Activated CD4-positive, alpha-beta T cell treated with anti-CD3 and anti-CD28 coated beads, Interleukin-2, amount 10 ng/mL, durations not matched to agents 24 days and 14 days (primary cell): ENCODE results near the gene RIMOC1. TPM values are rescaled to one million over a fixed set of nuclear protein-coding genes. Genes with fewer than 3 reads are reported as not detected.
"Not testable (repeated sequence)": the region's sequence is repeated elsewhere in the genome, so short reads cannot be mapped to it uniquely, and the experiment has no call there.

Experiments
- DNase-seq: peaks from one replicate; pipeline ENCODE4 v3.0.0; 2022
- H3K27ac Mint-ChIP-seq: one replicate; pipeline ENCODE4 v1.8.0; 2022; ENCODE audit warnings: mild to moderate bottlenecking, mixed read lengths
- H3K27me3 Mint-ChIP-seq: one replicate; pipeline ENCODE4 v1.8.0; 2022; ENCODE audit warnings: mixed read lengths
- H3K36me3 Mint-ChIP-seq: one replicate; pipeline ENCODE4 v1.8.0; 2022; ENCODE audit warnings: low read depth, mild to moderate bottlenecking, mixed read lengths
- H3K4me1 Mint-ChIP-seq: one replicate; pipeline ENCODE4 v1.8.0; 2021; ENCODE audit warnings: mixed read lengths
- H3K4me3 Mint-ChIP-seq: one replicate; pipeline ENCODE4 v1.8.0; 2022; ENCODE audit warnings: mild to moderate bottlenecking, moderate library complexity, mixed read lengths
- H3K9me3 Mint-ChIP-seq: one replicate; pipeline ENCODE4 v1.8.0; 2021; ENCODE audit warnings: mixed read lengths
- intact Hi-C: fragments of 100-400 bp; cut with micrococcal nuclease; formaldehyde crosslinking; loops from one replicate; pipeline ENCODE4 v1.15.1; 2023
- total RNA-seq: library from RNA; stranded (reverse); gene quantifications from 2 replicates; pipeline ENCODE4 v1.2.3, GENCODE V29; 2022

The RIMOC1 gene
- total RNA-seq, 1 donor from 2014 or later, result 29.6 TPM

DNA sequence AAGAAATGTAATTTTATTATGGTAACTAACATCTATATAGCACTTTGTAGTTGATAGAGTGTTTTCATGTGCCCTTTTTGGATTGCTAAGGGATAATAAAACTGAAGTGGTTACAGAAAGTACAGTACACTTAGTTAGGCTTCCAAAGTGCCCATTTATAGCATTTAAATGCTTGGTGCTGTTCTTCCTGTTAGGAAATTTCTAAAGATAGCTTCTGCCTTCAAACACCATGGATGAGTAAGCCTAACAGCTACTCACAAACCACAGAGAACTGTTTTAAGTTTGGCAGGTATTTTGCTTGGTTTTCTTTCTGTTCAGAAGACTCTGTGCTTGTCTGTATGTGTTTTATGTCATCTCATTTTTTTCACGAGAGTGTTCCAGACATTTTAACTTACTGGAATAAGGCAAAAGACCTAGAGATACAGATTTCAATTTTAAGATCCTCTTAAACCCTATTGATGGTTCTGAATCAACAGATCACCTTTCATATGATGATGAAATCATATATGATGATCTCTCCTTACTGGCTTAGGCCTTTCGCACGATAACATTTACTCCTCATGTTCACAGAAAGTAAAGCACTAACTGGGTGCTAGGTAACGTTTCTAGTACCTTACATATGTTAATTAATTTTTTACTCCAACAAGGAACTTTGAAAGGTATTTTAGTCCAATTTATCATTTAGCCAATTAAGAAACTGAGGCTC lies 4.4 kb downstream of the RIMOC1 start:
- H3K27me3 Mint-ChIP-seq, result peaks cover 3% of the 10 kb centered on the region
- no peak overlapping the region for H3K27ac Mint-ChIP-seq
- H3K4me1 Mint-ChIP-seq, result peaks cover 37% of the 10 kb centered on the region
- H3K9me3 Mint-ChIP-seq, result peaks cover 3% of the 10 kb centered on the region
- no peak overlapping the region for H3K4me3 Mint-ChIP-seq
- peaks cover 47% of the 10 kb centered on the region for H3K36me3 Mint-ChIP-seq
- DNase-seq, result no peak
- intact Hi-C loops, result loop anchor here (10.0 kb wide), 2 partner anchors 1074 to 1154 kb away; partner anchors contain the start of genes RPL37 and TTC33

GRCh38 chr5:41918105-41918504 lies 14.0 kb downstream of the RIMOC1 start:
- peaks cover 58% of the 10 kb centered on the region for H3K36me3 Mint-ChIP-seq

DNA sequence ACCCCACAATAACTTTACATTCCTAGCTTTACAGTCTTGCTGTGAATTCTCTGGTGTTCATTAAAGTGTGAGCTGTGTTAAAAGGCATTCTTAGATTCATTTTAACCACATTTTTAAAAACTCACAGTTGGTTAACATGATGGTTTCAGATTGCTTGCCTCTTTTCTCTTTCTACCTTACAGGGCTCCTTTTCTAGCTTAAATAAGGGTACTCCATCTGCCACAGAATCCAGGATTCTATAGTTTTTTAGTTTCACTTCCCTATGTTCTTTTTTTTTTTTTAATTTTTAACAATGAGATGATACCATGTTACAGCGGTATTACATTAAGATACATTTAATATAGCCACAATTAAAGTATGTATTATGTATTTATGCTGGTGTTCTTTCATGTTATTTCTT lies 17.0 kb downstream of the RIMOC1 start:
- no peaks in the 10 kb centered on the region for H3K9me3 Mint-ChIP-seq
- peaks cover 14% of the 10 kb centered on the region for H3K4me1 Mint-ChIP-seq
- intact Hi-C loops, result no loop called here
- DNase-seq, result no peak
- H3K4me3 Mint-ChIP-seq, result no peak overlapping the region
- no peak overlapping the region for H3K27ac Mint-ChIP-seq
- peaks cover 36% of the 10 kb centered on the region for H3K36me3 Mint-ChIP-seq
- H3K27me3 Mint-ChIP-seq, result no peaks in the 10 kb centered on the region

More at GRCh38 chr5:41918105-41918504, 14.0 kb downstream of the RIMOC1 start:
- no peaks in the 10 kb centered on the region for H3K9me3 Mint-ChIP-seq
- H3K4me1 Mint-ChIP-seq, result peaks cover 8% of the 10 kb centered on the region
- intact Hi-C loops, result no loop called here
- H3K27me3 Mint-ChIP-seq, result no peaks in the 10 kb centered on the region
- H3K4me3 Mint-ChIP-seq, result no peak overlapping the region
- no peak for DNase-seq
- H3K27ac Mint-ChIP-seq, result no peak overlapping the region

DNA sequence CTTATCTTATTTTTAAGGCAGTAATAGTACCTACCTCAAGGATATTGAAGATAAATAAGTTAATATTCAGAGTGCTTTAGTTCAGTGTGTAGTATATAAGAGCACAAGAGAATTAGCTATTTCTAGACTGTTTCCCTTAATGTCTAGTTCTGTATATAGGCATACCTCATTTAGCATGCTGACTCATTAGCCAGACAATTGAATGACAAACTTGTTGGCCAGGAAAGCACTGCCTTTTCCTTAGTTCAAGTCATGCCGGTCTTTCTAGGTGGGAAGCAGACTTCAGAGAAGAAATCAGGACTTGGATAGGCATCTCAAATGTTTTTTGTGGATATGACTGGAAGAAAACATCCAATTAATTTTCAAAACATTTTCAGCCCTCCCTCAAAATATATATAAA lies 17.7 kb downstream of the RIMOC1 start:
- H3K9me3 Mint-ChIP-seq, result no peaks in the 10 kb centered on the region
- H3K27ac Mint-ChIP-seq, result no peak overlapping the region
- H3K36me3 Mint-ChIP-seq, result peaks cover 35% of the 10 kb centered on the region
- peaks cover 16% of the 10 kb centered on the region for H3K4me1 Mint-ChIP-seq
- H3K4me3 Mint-ChIP-seq, result no peak overlapping the region
- no peaks in the 10 kb centered on the region for H3K27me3 Mint-ChIP-seq
- intact Hi-C loops, result no loop called here
- no peak for DNase-seq

DNA sequence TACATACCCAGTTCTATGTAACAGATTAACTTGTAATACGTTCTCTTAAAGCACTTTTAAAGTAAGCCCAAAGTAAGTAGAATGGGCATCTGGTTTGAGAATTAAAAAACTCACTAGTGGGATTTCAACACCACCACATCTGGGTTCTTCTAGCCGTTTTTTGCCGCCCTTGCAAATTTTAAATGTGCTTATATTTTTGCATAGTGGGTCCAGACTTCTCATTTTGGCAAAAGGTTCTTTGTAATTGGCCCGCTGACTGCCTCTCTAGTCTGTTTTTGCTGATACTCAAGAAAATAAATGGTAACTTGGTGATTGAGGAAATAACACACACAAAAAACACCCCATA lies 20.4 kb downstream of the RIMOC1 start:
- H3K27me3 Mint-ChIP-seq, result no peaks in the 10 kb centered on the region
- peak overlapping the region; percentile 98 for H3K27ac Mint-ChIP-seq
- no peak for DNase-seq
- no peaks in the 10 kb centered on the region for H3K9me3 Mint-ChIP-seq
- peaks cover 17% of the 10 kb centered on the region for H3K4me1 Mint-ChIP-seq
- peaks cover 17% of the 10 kb centered on the region for H3K36me3 Mint-ChIP-seq
- H3K4me3 Mint-ChIP-seq, result peak overlapping the region; percentile 92
- intact Hi-C loops, result no loop called here

GRCh38 chr5:41924872-41925554 lies 20.9 kb downstream of the RIMOC1 start, which contains the start of gene FBXO4:
TSS of gene FBXO4 (plus strand) at chr5:41925281. CDS start at chr5:41925310, 29 bp downstream.
- Mint-ChIP-seq H3K4me1 (peaks cover 17% of the 10 kb centered on the region), H3K9me3 (no peaks in the 10 kb centered on the region), H3K27ac (peak within 1 kb of the TSS; percentile 98), H3K4me3 (peak within 1 kb of the TSS; percentile 92), H3K36me3 (peaks cover 15% of the 10 kb centered on the region), H3K27me3 (no peaks in the 10 kb centered on the region)
- DNase-seq, result peak; percentile 97
- intact Hi-C loops, result loop anchor here (1.0 kb wide), 4 partner anchors 21 to 177 kb away; partner anchors contain the start of genes OXCT1 and RIMOC1

- Mint-ChIP-seq H3K27ac (peak overlapping the region; percentile 98), H3K9me3 (no peaks in the 10 kb centered on the region), H3K36me3 (peaks cover 13% of the 10 kb centered on the region), H3K4me1 (peaks cover 17% of the 10 kb centered on the region), H3K27me3 (no peaks in the 10 kb centered on the region), H3K4me3 (peak overlapping the region; percentile 92)
- intact Hi-C loops, result loop anchor here (1.0 kb wide), 4 partner anchors 21 to 177 kb away; partner anchors contain the start of genes OXCT1 and RIMOC1
- peak; percentile 76 for DNase-seq
Observed at GRCh38 chr5:41925555-41925951, 21.4 kb downstream of the RIMOC1 start.

DNA sequence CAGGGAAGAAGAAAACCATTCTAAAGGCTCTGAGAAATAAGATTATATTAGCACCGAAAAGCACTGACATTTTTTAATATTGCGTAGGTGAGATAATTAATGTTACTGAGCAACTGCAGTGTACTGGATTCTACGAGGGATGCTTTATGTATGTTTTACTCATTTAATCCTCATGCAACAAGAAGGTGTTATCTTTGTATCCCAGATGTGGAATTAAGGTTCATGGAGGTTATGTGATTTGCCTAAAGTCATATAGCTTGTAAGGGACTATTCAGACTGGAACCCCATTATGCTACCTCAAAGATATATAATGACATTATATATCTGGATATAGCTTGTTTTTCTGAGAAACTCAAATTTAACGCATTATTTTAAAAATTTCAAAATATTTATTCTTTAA lies 23.5 kb downstream of the RIMOC1 start:
- no peak for DNase-seq
- peaks cover 15% of the 10 kb centered on the region for H3K4me1 Mint-ChIP-seq
- peaks cover 24% of the 10 kb centered on the region for H3K36me3 Mint-ChIP-seq
- H3K27me3 Mint-ChIP-seq, result no peaks in the 10 kb centered on the region
- no peak overlapping the region for H3K4me3 Mint-ChIP-seq
- intact Hi-C loops, result no loop called here
- H3K9me3 Mint-ChIP-seq, result peaks cover 8% of the 10 kb centered on the region
- no peak overlapping the region for H3K27ac Mint-ChIP-seq

DNA sequence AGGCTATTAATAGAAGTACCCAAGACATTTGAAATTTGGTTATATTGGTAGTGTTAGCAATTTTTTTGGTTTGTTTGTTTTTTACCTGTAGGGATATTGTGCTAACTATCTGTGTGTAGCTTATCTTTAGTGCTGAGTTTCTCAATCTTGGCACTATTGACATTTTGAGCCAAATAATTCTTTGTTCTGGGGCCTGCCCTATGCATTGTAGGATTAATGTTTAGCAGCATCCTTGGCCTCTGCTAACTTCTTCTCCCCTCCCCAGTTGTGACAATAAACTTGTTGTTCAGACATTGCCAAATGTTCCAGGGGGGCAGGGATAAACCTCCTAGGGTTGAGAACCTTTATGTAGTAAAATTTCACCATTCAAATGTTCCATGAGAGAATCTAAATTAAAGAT lies 24.9 kb downstream of the RIMOC1 start:
- Mint-ChIP-seq H3K4me1 (peaks cover 15% of the 10 kb centered on the region), H3K27ac (no peak overlapping the region), H3K4me3 (no peak overlapping the region), H3K36me3 (peaks cover 28% of the 10 kb centered on the region), H3K9me3 (peaks cover 8% of the 10 kb centered on the region), H3K27me3 (no peaks in the 10 kb centered on the region)
- intact Hi-C loops, result no loop called here
- DNase-seq, result no peak

GRCh38 chr5:41932770-41933169 lies 28.6 kb downstream of the RIMOC1 start:
- H3K9me3 Mint-ChIP-seq, result peaks cover 8% of the 10 kb centered on the region
- H3K4me1 Mint-ChIP-seq, result no peaks in the 10 kb centered on the region
- no peak for DNase-seq
- H3K36me3 Mint-ChIP-seq, result peaks cover 32% of the 10 kb centered on the region
- intact Hi-C loops, result no loop called here
- no peak overlapping the region for H3K4me3 Mint-ChIP-seq
- H3K27ac Mint-ChIP-seq, result no peak overlapping the region
- no peaks in the 10 kb centered on the region for H3K27me3 Mint-ChIP-seq

- Mint-ChIP-seq H3K27ac (no peak overlapping the region), H3K4me3 (no peak overlapping the region), H3K27me3 (no peaks in the 10 kb centered on the region), H3K36me3 (peaks cover 30% of the 10 kb centered on the region), H3K4me1 (no peaks in the 10 kb centered on the region), H3K9me3 (peaks cover 8% of the 10 kb centered on the region)
- DNase-seq, result no peak
- intact Hi-C loops, result no loop called here
Observed at GRCh38 chr5:41935544-41935943, 31.4 kb downstream of the RIMOC1 start.

GRCh38 chr5:41940641-41941040 lies 36.5 kb downstream of the RIMOC1 start:
- H3K4me1 Mint-ChIP-seq, result no peaks in the 10 kb centered on the region
- intact Hi-C loops, result no loop called here
- H3K9me3 Mint-ChIP-seq, result no peaks in the 10 kb centered on the region
- peaks cover 9% of the 10 kb centered on the region for H3K36me3 Mint-ChIP-seq
- no peak overlapping the region for H3K27ac Mint-ChIP-seq
- H3K27me3 Mint-ChIP-seq, result no peaks in the 10 kb centered on the region
- no peak for DNase-seq
- H3K4me3 Mint-ChIP-seq, result no peak overlapping the region

- H3K4me1 Mint-ChIP-seq, H3K27me3 Mint-ChIP-seq, H3K27ac Mint-ChIP-seq, intact Hi-C loops, DNase-seq, H3K4me3 Mint-ChIP-seq, H3K9me3 Mint-ChIP-seq, H3K36me3 Mint-ChIP-seq: not testable (repeated sequence)
Observed at GRCh38 chr5:41945332-41945955, 41.3 kb downstream of the RIMOC1 start.

DNA sequence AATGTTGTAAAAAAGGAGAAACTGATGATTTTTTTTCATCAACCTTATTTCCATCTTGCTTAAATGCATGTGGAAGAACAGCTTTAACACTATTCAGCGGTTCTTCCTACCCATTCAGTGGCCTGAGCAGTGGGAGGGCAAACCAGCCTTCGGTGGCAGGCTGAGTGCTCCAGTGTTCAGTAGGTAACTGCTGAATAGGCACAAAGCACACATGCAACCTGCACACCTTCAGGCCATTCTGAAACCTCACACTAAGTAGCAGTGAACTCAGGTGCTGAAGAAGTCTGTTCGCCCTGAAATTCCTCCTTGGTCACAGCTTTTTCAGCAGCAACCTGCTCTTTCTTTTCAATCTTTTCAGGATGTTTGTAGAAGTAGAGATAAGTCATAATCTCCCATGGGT lies 47.1 kb downstream of the RIMOC1 start:
- H3K4me1 Mint-ChIP-seq, result no peaks in the 10 kb centered on the region
- intact Hi-C loops, result no loop called here
- DNase-seq, result no peak
- H3K27me3 Mint-ChIP-seq, result peaks cover 5% of the 10 kb centered on the region
- H3K4me3 Mint-ChIP-seq, result no peak overlapping the region
- H3K9me3 Mint-ChIP-seq, result peaks cover 4% of the 10 kb centered on the region
- H3K27ac Mint-ChIP-seq, result no peak overlapping the region
- no peaks in the 10 kb centered on the region for H3K36me3 Mint-ChIP-seq
